Measurements from ENCODE around the gene RPS19.

The RPS19 gene

GRCh38 chr19:41893899-41894298 is 33.8 kb downstream of the RPS19 start:
- no peak overlapping the region for H3K4me3 ChIP-seq (ENCODE audit: low read depth, low read length)
- TF ChIP-seq, protein P1, sequence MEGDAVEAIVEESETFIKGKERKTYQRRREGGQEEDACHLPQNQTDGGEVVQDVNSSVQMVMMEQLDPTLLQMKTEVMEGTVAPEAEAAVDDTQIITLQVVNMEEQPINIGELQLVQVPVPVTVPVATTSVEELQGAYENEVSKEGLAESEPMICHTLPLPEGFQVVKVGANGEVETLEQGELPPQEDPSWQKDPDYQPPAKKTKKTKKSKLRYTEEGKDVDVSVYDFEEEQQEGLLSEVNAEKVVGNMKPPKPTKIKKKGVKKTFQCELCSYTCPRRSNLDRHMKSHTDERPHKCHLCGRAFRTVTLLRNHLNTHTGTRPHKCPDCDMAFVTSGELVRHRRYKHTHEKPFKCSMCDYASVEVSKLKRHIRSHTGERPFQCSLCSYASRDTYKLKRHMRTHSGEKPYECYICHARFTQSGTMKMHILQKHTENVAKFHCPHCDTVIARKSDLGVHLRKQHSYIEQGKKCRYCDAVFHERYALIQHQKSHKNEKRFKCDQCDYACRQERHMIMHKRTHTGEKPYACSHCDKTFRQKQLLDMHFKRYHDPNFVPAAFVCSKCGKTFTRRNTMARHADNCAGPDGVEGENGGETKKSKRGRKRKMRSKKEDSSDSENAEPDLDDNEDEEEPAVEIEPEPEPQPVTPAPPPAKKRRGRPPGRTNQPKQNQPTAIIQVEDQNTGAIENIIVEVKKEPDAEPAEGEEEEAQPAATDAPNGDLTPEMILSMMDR (IDR thresholded peaks at IDR 0.05; ENCODE audit: low read depth, low read length), result 0 out of 2 replicates have a peak, but pooled peaks have one; percentile 8

GRCh38 chr19:41894350-41894749 is 34.3 kb downstream of the RPS19 start:
- H3K4me3 ChIP-seq (ENCODE audit: low read depth, low read length), result no peak overlapping the region
- TF ChIP-seq, protein P1 (IDR thresholded peaks at IDR 0.05; ENCODE audit: low read depth, low read length), result no peak

DNA sequence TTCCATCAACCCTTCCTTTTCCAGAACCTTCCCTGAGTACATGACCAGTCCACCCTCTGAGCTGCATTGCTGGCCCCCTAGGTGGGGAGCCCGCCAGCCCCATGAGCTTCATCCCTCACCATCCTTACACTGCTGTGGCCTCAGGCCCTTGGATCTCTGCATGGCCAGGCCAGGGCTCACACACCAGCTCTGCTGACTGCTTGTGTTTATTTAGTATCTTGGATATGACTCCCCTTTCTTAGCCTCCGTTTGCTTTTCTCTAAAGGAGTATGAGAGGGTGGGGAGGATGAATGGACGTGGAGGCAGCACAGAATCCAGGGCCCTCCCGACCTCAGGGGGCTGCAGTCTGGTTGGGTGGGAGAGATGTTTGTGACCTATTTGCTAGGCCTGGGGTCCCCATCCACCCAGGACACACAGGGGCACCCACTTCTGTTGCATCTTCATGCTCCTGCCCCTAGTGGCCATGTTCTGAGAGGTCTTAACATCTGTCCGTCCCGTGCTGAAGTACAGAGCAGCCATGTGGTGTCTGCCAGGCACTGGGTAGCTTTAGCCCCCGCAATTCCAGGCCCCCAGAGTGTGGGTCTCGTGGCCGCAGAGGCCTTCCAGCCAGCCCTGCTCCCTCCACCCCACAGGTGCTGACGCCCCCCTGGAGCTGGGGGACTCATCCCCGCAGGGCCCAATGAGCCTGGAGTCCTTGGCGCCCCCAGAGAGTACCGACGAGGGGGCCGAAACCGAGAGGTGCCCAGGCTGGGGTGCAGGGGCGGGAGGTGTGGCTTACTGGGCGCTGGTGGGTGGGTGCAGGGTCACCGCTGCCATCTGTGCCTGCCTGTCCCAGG is 35.9 kb downstream of the RPS19 start:
- TF ChIP-seq, protein P1 (IDR thresholded peaks at IDR 0.05; ENCODE audit: low read depth, low read length), result 0 out of 2 replicates have a peak, but pooled peaks have one; percentile 16
- H3K4me3 ChIP-seq (ENCODE audit: low read depth, low read length), result no peak overlapping the region

GRCh38 chr19:41896581-41896942 is 36.5 kb downstream of the RPS19 start:
- TF ChIP-seq, protein P1 (IDR thresholded peaks at IDR 0.05; ENCODE audit: low read depth, low read length), result no peak
- no peak overlapping the region for H3K4me3 ChIP-seq (ENCODE audit: low read depth, low read length)

GRCh38 chr19:41897181-41897580 is 37.1 kb downstream of the RPS19 start:
- TF ChIP-seq, protein P1 (IDR thresholded peaks at IDR 0.05; ENCODE audit: low read depth, low read length), result no peak
- no peak overlapping the region for H3K4me3 ChIP-seq (ENCODE audit: low read depth, low read length)

DNA sequence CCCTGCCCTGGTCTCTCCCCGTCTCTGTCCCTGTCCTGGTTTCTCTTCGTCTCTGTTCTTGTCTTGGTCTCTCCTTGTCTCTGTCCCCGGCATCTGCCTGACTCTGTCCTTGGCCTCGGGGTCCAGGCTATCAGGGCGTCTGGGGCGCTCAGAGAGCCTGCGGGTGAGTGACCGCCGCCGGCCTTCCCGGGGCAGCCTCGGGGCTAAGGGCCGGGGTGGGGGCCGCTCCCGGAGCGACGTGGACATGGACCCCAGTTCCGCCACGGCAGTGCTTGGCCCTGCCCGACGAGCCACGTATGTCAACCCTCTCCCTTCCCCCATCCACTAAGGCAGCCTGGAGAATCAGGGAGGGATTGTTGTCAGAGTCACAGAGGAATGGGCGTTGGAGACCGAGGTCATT is 37.8 kb downstream of the RPS19 start:
- TF ChIP-seq, protein P1 (IDR thresholded peaks at IDR 0.05; ENCODE audit: low read depth, low read length), result no peak
- no peak overlapping the region for H3K4me3 ChIP-seq (ENCODE audit: low read depth, low read length)

DNA sequence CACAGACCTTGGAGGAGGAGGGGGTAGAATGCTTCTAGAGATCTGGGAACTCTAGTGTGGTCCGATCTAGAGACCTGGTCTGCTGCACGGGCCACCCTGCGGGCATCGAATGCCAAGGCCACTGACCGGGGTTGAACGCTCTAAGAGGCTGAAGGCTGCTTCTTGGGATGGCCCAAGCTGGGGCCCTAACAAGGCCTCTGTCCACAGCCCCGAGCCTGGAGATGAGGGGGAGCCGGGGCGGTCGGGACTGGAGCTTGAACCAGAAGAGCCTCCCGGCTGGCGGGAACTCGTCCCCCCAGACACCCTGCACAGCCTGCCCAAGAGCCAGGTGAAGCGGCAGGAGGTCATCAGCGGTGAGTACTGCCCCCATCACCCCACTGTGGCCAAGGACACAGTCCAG is 38.2 kb downstream of the RPS19 start:
- TF ChIP-seq, protein P1 (IDR thresholded peaks at IDR 0.05; ENCODE audit: low read depth, low read length), result no peak
- no peak overlapping the region for H3K4me3 ChIP-seq (ENCODE audit: low read depth, low read length)
